GM18507 (cell line): ENCODE measurements around the gene TMEM126A.

Experiments
- DNase-seq: peaks from one replicate; pipeline ENCODE4 v3.0.0; 2011; ENCODE audit warnings: low read depth; ENCODE audit not compliant: insufficient read length; ENCODE audit errors: extremely low spot score
- FAIRE-seq: peaks from 2 replicates; lab custom pipeline; 2011; peaks lifted over from hg19 to GRCh38; lab: Jason Lieb, UNC

TMEM126A gene

GRCh38 chr11:85682330-85683305, 34.9 kb downstream of the TMEM126A start:
- peak; percentile 56 for DNase-seq
- FAIRE-seq, result peak; percentile 58

GRCh38 chr11:85685125-85685819, 37.5 kb downstream of the TMEM126A start:
- DNase-seq, result no peak
- FAIRE-seq, result no peak

GRCh38 chr11:85685820-85686459, 38.2 kb downstream of the TMEM126A start, which contains the start of gene CCDC89:
CCDC89 (minus strand) TSS chr11:85686195; CDS start chr11:85686130, 65 bp downstream.
- FAIRE-seq (no peak), DNase-seq (no peak)

- FAIRE-seq (peak; percentile 61), DNase-seq (no peak)
Measured at GRCh38 chr11:85694385-85694980, 46.7 kb downstream of the TMEM126A start.

GRCh38 chr11:85695546-85695945, 47.8 kb downstream of the TMEM126A start:
- FAIRE-seq (no peak), DNase-seq (no peak)

GRCh38 chr11:85697747-85698146, 50.0 kb downstream of the TMEM126A start:
- DNase-seq (no peak), FAIRE-seq (no peak)

GRCh38 chr11:85698195-85698594, 50.4 kb downstream of the TMEM126A start:
- no peak for DNase-seq
- FAIRE-seq, result peak; percentile 42

- FAIRE-seq (peak; percentile 89), DNase-seq (no peak)
Measured at GRCh38 chr11:85699957-85700741, 52.4 kb downstream of the TMEM126A start.

- no peak for FAIRE-seq
Measured at GRCh38 chr11:85704967-85705366, 57.2 kb downstream of the TMEM126A start.

GRCh38 chr11:85705800-85706199, 58.0 kb downstream of the TMEM126A start:
- DNase-seq (no peak), FAIRE-seq (no peak)

More at GRCh38 chr11:85704967-85705366, 57.2 kb downstream of the TMEM126A start:
- DNase-seq, result no peak
